ENCODE results near the gene TOMM22. TPM values are rescaled to one million over a fixed set of nuclear protein-coding genes. Genes with fewer than 3 reads are reported as not detected.
A peak's percentile ranks its signal among the peaks of the same experiment; 100 is the strongest.

TOMM22 gene
- total RNA-seq, 2 experiments from 2014 or later, result 122 to 128 TPM

GRCh38 chr22:38728871-38729796 lies 47.4 kb downstream of the TOMM22 start:
- Mint-ChIP-seq H3K4me1 (ENCODE audit: low read depth) (peaks cover 9% of the 10 kb centered on the region), H3K36me3 (peaks cover 62% of the 10 kb centered on the region), H3K9me3 (no peaks in the 10 kb centered on the region), H3K27me3 (no peaks in the 10 kb centered on the region), H3K27ac (no peak overlapping the region), H3K4me3 (no peak overlapping the region)
- CTCF ChIA-PET, result no interaction called here
- intact Hi-C loops (cut with micrococcal nuclease), result no loop called here
- no peak for DNase-seq
- POLR2A ChIA-PET, result interaction anchor here (1.2 kb wide), 3 partner anchors 8 to 19 kb away, joined by 3 read pairs; no protein-coding TSS in a partner anchor

- CTCF ChIA-PET, result no interaction called here
- H3K27me3 Mint-ChIP-seq, result no peaks in the 10 kb centered on the region
- H3K36me3 Mint-ChIP-seq, result peaks cover 62% of the 10 kb centered on the region
- POLR2A ChIA-PET, result interaction anchor here (1.2 kb wide), 2 partner anchors 11 to 19 kb away, joined by 3 read pairs; no protein-coding TSS in a partner anchor
- H3K9me3 Mint-ChIP-seq, result no peaks in the 10 kb centered on the region
- intact Hi-C loops (cut with micrococcal nuclease), result no loop called here
- no peak overlapping the region for H3K4me3 Mint-ChIP-seq
- H3K4me1 Mint-ChIP-seq (ENCODE audit: low read depth), result peaks cover 16% of the 10 kb centered on the region
- H3K27ac Mint-ChIP-seq, result no peak overlapping the region
- DNase-seq, result no peak
These were observed 48.2 kb downstream of the TOMM22 start for GRCh38 chr22:38729946-38730345.

- Mint-ChIP-seq H3K4me1 (ENCODE audit: low read depth) (peaks cover 18% of the 10 kb centered on the region), H3K9me3 (no peaks in the 10 kb centered on the region), H3K4me3 (no peak overlapping the region), H3K36me3 (peaks cover 61% of the 10 kb centered on the region), H3K27me3 (no peaks in the 10 kb centered on the region), H3K27ac (peak overlapping the region; percentile 28)
- no peak for DNase-seq
- CTCF ChIA-PET, result no interaction called here
- intact Hi-C loops (cut with micrococcal nuclease), result no loop called here
- POLR2A ChIA-PET, result interaction anchor here (1.2 kb wide), 2 partner anchors 10 to 18 kb away, joined by 3 read pairs; no protein-coding TSS in a partner anchor
These were observed 48.7 kb downstream of the TOMM22 start for GRCh38 chr22:38730411-38730871.

- H3K36me3 Mint-ChIP-seq, result peaks cover 53% of the 10 kb centered on the region
- H3K4me3 Mint-ChIP-seq, result no peak overlapping the region
- H3K27me3 Mint-ChIP-seq, result no peaks in the 10 kb centered on the region
- peaks cover 27% of the 10 kb centered on the region for H3K4me1 Mint-ChIP-seq (ENCODE audit: low read depth)
- POLR2A ChIA-PET, result interaction anchor here (0.8 kb wide), 1 partner anchor 20 kb away, joined by 3 read pairs; no protein-coding TSS in a partner anchor
- no peaks in the 10 kb centered on the region for H3K9me3 Mint-ChIP-seq
- intact Hi-C loops (cut with micrococcal nuclease), result no loop called here
- no peak for DNase-seq
- CTCF ChIA-PET, result interaction anchor here (1.2 to 4.5 kb wide), 6 partner anchors 8 to 112 kb away, joined by 4 to 33 read pairs (median 10); partner anchors contain the start of gene NPTXR
- H3K27ac Mint-ChIP-seq, result peak overlapping the region; percentile 49
These were observed 50.0 kb downstream of the TOMM22 start for GRCh38 chr22:38731703-38732161.

- no peak overlapping the region for H3K4me3 Mint-ChIP-seq
- intact Hi-C loops (cut with micrococcal nuclease), result no loop called here
- ChIA-PET POLR2A (interaction anchor here (0.6 to 3.7 kb wide), 4 partner anchors 8 to 478 kb away, joined by 3 to 17 read pairs (median 4); no protein-coding TSS in a partner anchor), CTCF (interaction anchor here (0.6 to 4.5 kb wide), 14 partner anchors 9 to 336 kb away, joined by 3 to 33 read pairs (median 6); partner anchors contain the start of genes NPTXR and TOMM22)
- no peaks in the 10 kb centered on the region for H3K27me3 Mint-ChIP-seq
- peak overlapping the region; percentile 46 for H3K27ac Mint-ChIP-seq
- H3K36me3 Mint-ChIP-seq, result peaks cover 52% of the 10 kb centered on the region
- no peaks in the 10 kb centered on the region for H3K9me3 Mint-ChIP-seq
- DNase-seq, result no peak
- peaks cover 31% of the 10 kb centered on the region for H3K4me1 Mint-ChIP-seq (ENCODE audit: low read depth)
These were observed 50.6 kb downstream of the TOMM22 start for GRCh38 chr22:38732251-38732815.

- peak overlapping the region; percentile 46 for H3K27ac Mint-ChIP-seq
- ChIA-PET POLR2A (interaction anchor here (1.6 to 3.7 kb wide), 3 partner anchors 9 to 28 kb away, joined by 5 to 17 read pairs (median 6); partner anchors contain the start of gene GTPBP1), CTCF (interaction anchor here (0.7 to 4.5 kb wide), 19 partner anchors 9 to 110 kb away, joined by 3 to 33 read pairs (median 6); partner anchors contain the start of genes NPTXR and TOMM22)
- no peaks in the 10 kb centered on the region for H3K27me3 Mint-ChIP-seq
- intact Hi-C loops (cut with micrococcal nuclease), result no loop called here
- H3K4me3 Mint-ChIP-seq, result peak overlapping the region; percentile 29
- H3K4me1 Mint-ChIP-seq (ENCODE audit: low read depth), result peaks cover 39% of the 10 kb centered on the region
- peak; percentile 63 for DNase-seq
- no peaks in the 10 kb centered on the region for H3K9me3 Mint-ChIP-seq
- H3K36me3 Mint-ChIP-seq, result peaks cover 57% of the 10 kb centered on the region
These were observed 51.6 kb downstream of the TOMM22 start for GRCh38 chr22:38733329-38733723.

- peaks cover 40% of the 10 kb centered on the region for H3K4me1 Mint-ChIP-seq (ENCODE audit: low read depth)
- no peaks in the 10 kb centered on the region for H3K27me3 Mint-ChIP-seq
- POLR2A ChIA-PET, result interaction anchor here (0.5 to 3.7 kb wide), 6 partner anchors 8 to 28 kb away, joined by 3 to 17 read pairs (median 6); partner anchors contain the start of gene GTPBP1
- H3K36me3 Mint-ChIP-seq, result peaks cover 55% of the 10 kb centered on the region
- intact Hi-C loops (cut with micrococcal nuclease), result no loop called here
- DNase-seq, result no peak
- no peaks in the 10 kb centered on the region for H3K9me3 Mint-ChIP-seq
- H3K27ac Mint-ChIP-seq, result peak overlapping the region; percentile 46
- no peak overlapping the region for H3K4me3 Mint-ChIP-seq
- CTCF ChIA-PET, result interaction anchor here (0.7 to 4.5 kb wide), 19 partner anchors 9 to 117 kb away, joined by 3 to 33 read pairs (median 6); partner anchors contain the start of genes NPTXR and TOMM22
These were observed 52.1 kb downstream of the TOMM22 start for GRCh38 chr22:38733724-38734381.

GRCh38 chr22:38734421-38735100 lies 52.8 kb downstream of the TOMM22 start:
- intact Hi-C loops (cut with micrococcal nuclease), result no loop called here
- no peak overlapping the region for H3K4me3 Mint-ChIP-seq

More at GRCh38 chr22:38734421-38735100, 52.8 kb downstream of the TOMM22 start:
- H3K4me1 Mint-ChIP-seq (ENCODE audit: low read depth), result peaks cover 42% of the 10 kb centered on the region
- ChIA-PET CTCF (interaction anchor here (0.6 to 4.5 kb wide), 17 partner anchors 9 to 116 kb away, joined by 3 to 33 read pairs (median 7); partner anchors contain the start of genes NPTXR and TOMM22), POLR2A (interaction anchor here (0.5 to 3.7 kb wide), 7 partner anchors 8 to 29 kb away, joined by 3 to 17 read pairs (median 5); partner anchors contain the start of gene GTPBP1)
- H3K27ac Mint-ChIP-seq, result peak overlapping the region; percentile 46
- no peaks in the 10 kb centered on the region for H3K9me3 Mint-ChIP-seq
- DNase-seq, result no peak
- no peaks in the 10 kb centered on the region for H3K27me3 Mint-ChIP-seq
- H3K36me3 Mint-ChIP-seq, result peaks cover 53% of the 10 kb centered on the region

Other genes with a start within 250 kb of the TOMM22 start
- gene KCNJ4, start 226.8 kb upstream of the TOMM22 start, total RNA-seq, result not detected
- under 1 TPM; 0.94 to 0.97 TPM for gene KDELR3, start 213.9 kb upstream of the TOMM22 start, total RNA-seq
- gene DDX17, start 175.6 kb upstream of the TOMM22 start, total RNA-seq, result 100 to 1,000 TPM; 353 to 358 TPM
- gene DMC1, start 111.8 kb upstream of the TOMM22 start, total RNA-seq, result 10 to 100 TPM; 15.8 to 20.1 TPM
- gene FAM227A, start 25.6 kb upstream of the TOMM22 start, total RNA-seq, result under 1 TPM; 0.36 to 0.88 TPM
- gene CBY1, start 25.3 kb upstream of the TOMM22 start, total RNA-seq, result 10 to 100 TPM in 1 of 2 experiments, 1 to 10 TPM in 1; 9.8 to 14.6 TPM
- gene JOSD1, start 19.0 kb downstream of the TOMM22 start, total RNA-seq, result 10 to 100 TPM; 71.8 to 78.4 TPM
- 10 to 100 TPM; 95.4 to 98.1 TPM for gene GTPBP1, start 24.0 kb downstream of the TOMM22 start, total RNA-seq
- gene SUN2, start 74.0 kb downstream of the TOMM22 start, total RNA-seq, result 100 to 1,000 TPM; 159 to 168 TPM
- 1 to 10 TPM; 7.7 to 8.3 TPM for gene DNAL4, start 112.2 kb downstream of the TOMM22 start, total RNA-seq
- gene NPTXR, start 162.1 kb downstream of the TOMM22 start, total RNA-seq, result 1 to 10 TPM; 1.9 to 2.5 TPM
- gene CBX6, start 190.3 kb downstream of the TOMM22 start, total RNA-seq, result 100 to 1,000 TPM; 116 to 117 TPM